Ishikawa (cell line): ENCODE results near the gene NUP153.

Experiments used
- CEBPB ChIP-seq: IDR thresholded peaks from 2 replicates; pipeline ENCODE4 v1.6.1; 2012
- TCF12 ChIP-seq: IDR thresholded peaks from 2 replicates; pipeline ENCODE4 v1.6.1; 2012; ENCODE audit warnings: low read depth
- TF ChIP-seq, protein P1 (sequence below): IDR thresholded peaks from 2 replicates; pipeline ENCODE4 v1.6.1; 2012

DNA sequence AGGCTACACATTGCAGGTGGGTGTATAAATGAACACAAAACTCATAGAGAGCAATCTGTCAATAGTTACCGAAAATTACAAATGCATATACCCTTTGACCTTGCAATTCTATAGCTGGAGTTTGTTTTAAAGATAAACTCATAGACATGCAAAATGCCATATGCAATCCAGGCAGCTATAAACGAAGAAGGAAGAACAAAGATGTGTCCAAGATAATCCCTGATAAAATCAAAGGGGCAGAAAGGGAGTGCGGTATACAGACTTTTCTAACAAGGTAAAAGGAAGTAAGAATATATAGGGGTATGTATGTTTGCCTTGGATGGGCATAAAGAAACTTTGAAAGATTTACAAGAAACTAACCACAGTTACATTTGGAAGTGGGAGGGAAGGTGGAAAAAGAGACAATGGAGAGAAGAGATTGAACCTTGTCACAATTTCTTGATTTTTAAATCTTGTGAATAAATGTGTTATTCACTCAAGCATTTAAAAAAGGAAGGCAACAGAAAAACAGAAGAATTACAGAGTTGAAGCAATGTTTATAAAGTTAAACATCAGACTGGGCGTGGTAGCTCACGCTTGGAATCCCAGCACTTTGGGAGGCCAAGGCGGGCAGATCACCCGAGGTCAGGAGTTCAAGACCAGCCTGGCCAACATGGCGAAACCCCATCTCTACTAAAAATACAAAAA is 76.8 kb downstream of the NUP153 start:
- TF ChIP-seq CEBPB (no peak), TCF12 (no peak)
- TF ChIP-seq, protein P1, sequence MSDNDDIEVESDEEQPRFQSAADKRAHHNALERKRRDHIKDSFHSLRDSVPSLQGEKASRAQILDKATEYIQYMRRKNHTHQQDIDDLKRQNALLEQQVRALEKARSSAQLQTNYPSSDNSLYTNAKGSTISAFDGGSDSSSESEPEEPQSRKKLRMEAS: no peak
